PC-9 (cell line): ENCODE measurements around the gene SLC25A26.

Source experiments
- EZH2 ChIP-seq: fragments of 200-600 bp; sonication (generic); IDR thresholded peaks from 2 replicates; pipeline ENCODE4 v1.8.0; 2017; ENCODE audit warnings: antibody characterized with exemption, low read depth
- TF ChIP-seq, protein P1 (sequence below): fragments of 200-600 bp; sonication (generic); conservative IDR thresholded peaks from 2 replicates; pipeline ENCODE4 v1.6.1; 2017; ENCODE audit warnings: mixed run types, antibody characterized with exemption, mild to moderate bottlenecking, moderate library complexity

DNA sequence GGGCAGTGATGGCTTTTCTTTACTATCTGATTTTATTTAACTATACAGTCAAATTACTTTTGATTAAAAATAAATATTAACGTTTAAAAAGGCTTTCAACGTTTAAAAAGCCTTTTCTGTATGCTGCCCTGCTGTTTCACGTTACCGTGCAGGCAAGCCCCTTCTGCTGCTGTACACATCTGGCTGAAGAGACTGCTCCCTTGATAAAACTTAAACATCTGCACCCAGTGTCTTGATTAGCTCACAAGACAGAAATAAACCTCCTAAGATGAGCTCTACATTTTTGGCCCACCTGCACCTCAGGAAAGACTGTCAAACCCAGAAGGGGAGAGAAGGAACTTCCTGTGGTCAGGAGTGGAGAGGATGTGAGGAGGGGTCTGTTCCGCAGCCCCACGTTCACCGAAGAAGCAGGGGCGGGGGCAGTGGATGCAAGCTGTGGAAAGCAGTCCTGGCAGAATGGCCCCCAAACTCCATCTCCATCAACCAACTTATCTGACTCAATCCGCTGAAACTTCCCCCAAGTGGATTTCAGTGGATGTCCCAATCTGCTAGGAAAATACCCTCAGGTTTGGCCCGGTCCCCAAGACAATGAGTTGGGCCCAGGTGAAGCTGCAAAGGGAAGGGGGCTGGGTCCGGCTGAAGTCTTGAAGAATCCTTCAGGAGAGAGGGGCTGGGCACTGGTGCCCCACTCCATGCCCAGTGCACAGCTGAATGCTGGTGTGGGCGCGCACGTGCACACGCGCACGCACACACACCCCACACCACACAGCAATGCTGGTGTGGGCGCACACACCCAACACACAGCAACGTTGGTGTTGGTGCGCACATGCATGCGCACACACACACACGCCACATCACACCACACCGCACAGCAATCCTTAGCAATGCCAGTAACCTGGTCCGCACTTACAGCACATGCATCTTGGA, 191.4 kb downstream of the SLC25A26 start:
- TF ChIP-seq, protein P1, sequence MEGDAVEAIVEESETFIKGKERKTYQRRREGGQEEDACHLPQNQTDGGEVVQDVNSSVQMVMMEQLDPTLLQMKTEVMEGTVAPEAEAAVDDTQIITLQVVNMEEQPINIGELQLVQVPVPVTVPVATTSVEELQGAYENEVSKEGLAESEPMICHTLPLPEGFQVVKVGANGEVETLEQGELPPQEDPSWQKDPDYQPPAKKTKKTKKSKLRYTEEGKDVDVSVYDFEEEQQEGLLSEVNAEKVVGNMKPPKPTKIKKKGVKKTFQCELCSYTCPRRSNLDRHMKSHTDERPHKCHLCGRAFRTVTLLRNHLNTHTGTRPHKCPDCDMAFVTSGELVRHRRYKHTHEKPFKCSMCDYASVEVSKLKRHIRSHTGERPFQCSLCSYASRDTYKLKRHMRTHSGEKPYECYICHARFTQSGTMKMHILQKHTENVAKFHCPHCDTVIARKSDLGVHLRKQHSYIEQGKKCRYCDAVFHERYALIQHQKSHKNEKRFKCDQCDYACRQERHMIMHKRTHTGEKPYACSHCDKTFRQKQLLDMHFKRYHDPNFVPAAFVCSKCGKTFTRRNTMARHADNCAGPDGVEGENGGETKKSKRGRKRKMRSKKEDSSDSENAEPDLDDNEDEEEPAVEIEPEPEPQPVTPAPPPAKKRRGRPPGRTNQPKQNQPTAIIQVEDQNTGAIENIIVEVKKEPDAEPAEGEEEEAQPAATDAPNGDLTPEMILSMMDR: no peak
- TF ChIP-seq EZH2: no peak
